Stimulated activated CD4-positive, alpha-beta T cell treated with anti-CD3 and anti-CD28 coated beads, TNF-alpha, amount 100 ng/mL, for 4 hours (primary cell): ENCODE data around the gene CHRNE.

Experiments
- DNase-seq, 3 experiments: peaks; one replicate each; pipeline ENCODE4 v3.0.0-alpha.2; 2020; ENCODE audit warnings: low read depth in 3 of 3

CHRNE gene

GRCh38 chr17:4854111-4854681 is 48.7 kb downstream of the CHRNE start:
- no peak for DNase-seq

GRCh38 chr17:4853208-4853671 is 49.7 kb downstream of the CHRNE start:
- no peak for DNase-seq

- no peak for DNase-seq
Observed at GRCh38 chr17:4852567-4853207, 50.2 kb downstream of the CHRNE start.

DNA sequence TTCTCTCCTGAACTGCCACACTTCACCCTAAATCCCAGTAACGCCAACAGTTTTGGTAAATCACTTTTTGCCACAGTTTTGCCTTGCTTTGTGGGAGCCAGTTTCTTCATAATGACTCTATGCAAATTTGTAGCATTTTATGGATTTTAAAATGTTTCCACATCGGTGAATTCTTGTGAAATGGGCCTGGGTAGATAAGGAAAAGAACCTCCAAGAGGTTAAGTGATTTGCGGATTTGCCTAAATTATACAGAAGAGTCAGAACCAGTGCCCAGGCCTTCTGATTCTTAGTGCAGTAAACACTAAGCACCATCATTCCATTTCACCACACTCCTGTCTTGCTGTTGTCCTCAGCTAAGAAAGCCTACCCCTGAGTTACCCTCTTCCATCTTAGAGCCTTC is 51.8 kb downstream of the CHRNE start:
- no peak for DNase-seq

DNA sequence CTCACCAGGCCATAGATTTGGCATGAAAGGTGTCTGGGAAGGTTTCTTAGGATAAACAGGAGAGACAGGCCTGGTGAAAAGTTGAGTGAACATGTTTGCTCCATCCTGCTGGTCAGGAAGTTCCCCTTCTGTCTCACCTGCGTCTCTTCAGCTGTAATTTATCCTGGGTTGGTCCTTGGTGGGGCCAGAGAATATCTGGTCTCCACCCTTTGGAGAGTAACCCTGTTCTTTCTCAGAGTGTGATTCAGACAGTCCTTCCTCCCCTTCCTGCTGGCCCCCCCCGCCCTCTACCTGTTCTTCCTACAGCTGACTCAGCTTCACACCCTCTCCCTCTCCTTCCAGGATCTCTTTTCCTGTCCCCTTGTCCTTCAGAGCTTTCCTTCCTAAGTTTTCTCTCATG is 52.7 kb downstream of the CHRNE start:
- DNase-seq, result no peak

DNA sequence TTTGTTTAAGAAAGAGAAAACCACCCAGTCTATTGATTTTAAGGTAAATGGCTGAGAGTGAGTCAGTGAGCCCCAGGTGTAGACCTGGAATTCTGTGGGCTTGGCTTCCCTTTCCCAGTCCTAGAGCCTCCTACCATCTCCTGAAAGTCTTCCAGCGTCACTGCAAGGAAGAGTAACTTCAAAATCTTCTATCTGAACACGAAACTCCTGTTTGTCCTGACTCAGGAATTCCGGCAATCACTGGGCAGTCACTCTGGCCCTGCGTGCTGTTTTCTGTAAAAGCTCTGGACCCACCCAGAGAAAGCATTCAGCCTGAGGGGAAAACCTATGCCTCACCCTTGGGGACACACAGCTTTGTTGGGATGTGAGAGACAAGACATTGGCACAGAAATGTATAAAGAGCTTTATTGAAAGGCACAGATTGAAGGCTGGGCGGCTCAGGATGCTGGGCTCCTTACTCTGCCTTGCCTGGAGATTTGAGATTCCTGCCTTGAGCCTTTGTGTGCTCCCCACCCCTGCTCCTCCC is 53.8 kb downstream of the CHRNE start:
- no peak for DNase-seq
